K562 (cell line): ENCODE results near the gene CNKSR3. TPM values are rescaled to one million over a fixed set of nuclear protein-coding genes. Genes with fewer than 3 reads are reported as not detected.

Experiments used
- ADNP ChIP-seq: fragments of 200-800 bp; sonication (Bioruptor generic); IDR thresholded peaks from 2 replicates; pipeline ENCODE4 v1.6.1; 2016; ENCODE audit warnings: missing genetic modification characterization, missing compliant biosample characterization
- BRD9 ChIP-seq: fragments of 450-650 bp; IDR thresholded peaks from 2 replicates; pipeline ENCODE4 v1.6.1; 2018; ENCODE audit warnings: low read depth; ENCODE audit not compliant: partially characterized antibody
- CBX8 ChIP-seq: fragments of 200-600 bp; sonication (generic); IDR thresholded peaks from 2 replicates; pipeline ENCODE4 v1.6.1; 2012; ENCODE audit warnings: borderline replicate concordance, mixed run types, low read depth, mild to moderate bottlenecking, moderate library complexity, mixed read lengths, low read length, control low read depth, inconsistent platforms; ENCODE audit not compliant: poor library complexity, severe bottlenecking; ENCODE audit errors: extremely low read depth
- CCAR2 ChIP-seq: fragments of 200-400 bp; formaldehyde crosslinking; IDR thresholded peaks from 2 replicates; pipeline ENCODE4 v1.6.1; 2017; ENCODE audit warnings: mild to moderate bottlenecking, low read depth, low read length
- ETV5 ChIP-seq: sonication (generic); formaldehyde crosslinking; IDR thresholded peaks from 2 replicates; pipeline ENCODE4 v1.4.0; 2020; ENCODE audit warnings: low read depth, mild to moderate bottlenecking, missing genetic modification reagents
- FIP1L1 ChIP-seq: fragments of 200-400 bp; formaldehyde crosslinking; IDR thresholded peaks from 2 replicates; pipeline ENCODE4 v1.6.1; 2018; ENCODE audit warnings: mild to moderate bottlenecking, low read depth, low read length; ENCODE audit not compliant: poor library complexity, severe bottlenecking
- FOXK2 ChIP-seq, 2 experiments: fragments of 450-650 bp; IDR thresholded peaks in 1 of 2; conservative IDR thresholded peaks in 1 of 2; 2 replicates each; pipeline ENCODE4 v1.6.1; 2016; ENCODE audit warnings: low read depth in 2 of 2, mild to moderate bottlenecking in 1 of 2
- HSF4 ChIP-seq: fragments of 250-450 bp; sonication (Bioruptor Pico); IDR thresholded peaks from 2 replicates; pipeline ENCODE4 v2.1.2; 2022; ENCODE audit warnings: mild to moderate bottlenecking, moderate library complexity, borderline replicate concordance
- MECOM ChIP-seq: fragments of 250-450 bp; sonication (Bioruptor Pico); IDR thresholded peaks from 2 replicates; pipeline ENCODE4 v1.8.0; 2022; ENCODE audit warnings: inconsistent platforms
- MYBL2 ChIP-seq, 2 experiments: fragments of 450-650 bp in 1 of 2; sonication (generic) in 1 of 2; formaldehyde crosslinking in 1 of 2; IDR thresholded peaks; 2 replicates each; pipeline versions ENCODE4 v1.6.1 to v1.8.1; 2017 to 2022; ENCODE audit warnings: borderline replicate concordance in 1 of 2, inconsistent platforms in 1 of 2, low read depth in 1 of 2, mild to moderate bottlenecking in 1 of 2, missing genetic modification reagents in 1 of 2, moderate library complexity in 1 of 2
- POLR3G ChIP-seq: IDR thresholded peaks from 2 replicates; pipeline ENCODE4 v1.6.1; 2011; ENCODE audit not compliant: insufficient read length, insufficient replicate concordance; ENCODE audit errors: extremely low read depth
- RBM25 ChIP-seq: fragments of 200-400 bp; formaldehyde crosslinking; IDR thresholded peaks from 2 replicates; pipeline ENCODE4 v1.6.1; 2018; ENCODE audit warnings: low read length, low read depth, moderate library complexity; ENCODE audit not compliant: severe bottlenecking
- SREBF1 ChIP-seq: fragments of 150-350 bp; IDR thresholded peaks from 2 replicates; pipeline ENCODE4 v1.6.1; 2014; ENCODE audit warnings: antibody characterized with exemption, low read depth, low read length, borderline replicate concordance
- ZNF280A ChIP-seq: fragments of 450-650 bp; IDR thresholded peaks from 2 replicates; pipeline ENCODE4 v1.6.1; 2018; ENCODE audit warnings: mild to moderate bottlenecking, low read depth; ENCODE audit not compliant: partially characterized antibody
- polyA plus RNA-seq, 8 experiments: library from polyadenylated mRNA; depleted of rRNA in 4 of 8; stranded (reverse) in 5 of 8; unstranded in 3 of 8; fragments of >200 nt; fragmentation: Nextera tagmentation in 2 of 8; fragmentation: Illumina TruSeq in 1 of 8; extraction: Ambion mirVana in 2 of 8; extraction: Trizol in 1 of 8; gene quantifications; 2 replicates each; pipeline versions ENCODE4 v1.2.1 to v1.2.3, GENCODE V29; 2011 to 2014; ENCODE audit warnings: inconsistent platforms in 1 of 8, missing spikeins in 1 of 8
- total RNA-seq, 7 experiments: library from RNA; depleted of rRNA in 6 of 7; stranded (reverse); fragments of >200 nt in 6 of 7; fragmentation: Illumina TruSeq in 2 of 7; extraction: Trizol in 2 of 7; gene quantifications; 2 replicates each; pipeline versions ENCODE4 v1.2.1 to v1.2.3, GENCODE V29; 2011 to 2021; ENCODE audit warnings: low replicate concordance in 1 of 7
- TF ChIP-seq, protein P1 (sequence below): fragments of 250-450 bp; sonication (Bioruptor Pico); IDR thresholded peaks from 2 replicates; pipeline ENCODE4 v1.4.0; 2020
- TF ChIP-seq, protein P2 (sequence below): fragments of 250-450 bp; sonication (Bioruptor Pico); IDR thresholded peaks from 2 replicates; pipeline ENCODE4 v1.9.0; 2021; ENCODE audit warnings: mild to moderate bottlenecking, inconsistent platforms

CNKSR3 gene
- total and polyA plus RNA-seq, 9 of the 15 experiments (the other 6 are each of a cell fraction or from before 2014, with no cell fraction given): 4.5 to 29.6 (median 9.5) TPM

DNA sequence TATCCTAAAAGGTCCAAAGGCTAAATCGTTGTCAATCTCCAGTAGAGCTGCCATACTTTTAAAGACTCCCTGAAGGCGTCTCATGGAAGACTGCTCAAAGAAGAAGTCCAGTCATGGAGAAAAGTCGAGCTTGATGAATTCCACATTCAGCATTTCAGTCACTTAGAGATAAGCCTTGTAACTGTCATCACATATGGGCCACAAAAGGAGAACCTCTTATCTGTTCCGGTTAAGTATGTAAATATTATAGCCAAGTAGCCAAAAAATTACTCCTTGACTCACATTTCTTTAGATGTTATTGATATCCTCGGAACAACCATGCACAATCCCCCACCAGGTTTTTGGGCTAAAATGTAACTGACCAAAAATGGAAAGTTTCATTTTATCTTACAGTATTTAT, 9.8 kb upstream of the CNKSR3 start (continued):
- TF ChIP-seq, protein P1, sequence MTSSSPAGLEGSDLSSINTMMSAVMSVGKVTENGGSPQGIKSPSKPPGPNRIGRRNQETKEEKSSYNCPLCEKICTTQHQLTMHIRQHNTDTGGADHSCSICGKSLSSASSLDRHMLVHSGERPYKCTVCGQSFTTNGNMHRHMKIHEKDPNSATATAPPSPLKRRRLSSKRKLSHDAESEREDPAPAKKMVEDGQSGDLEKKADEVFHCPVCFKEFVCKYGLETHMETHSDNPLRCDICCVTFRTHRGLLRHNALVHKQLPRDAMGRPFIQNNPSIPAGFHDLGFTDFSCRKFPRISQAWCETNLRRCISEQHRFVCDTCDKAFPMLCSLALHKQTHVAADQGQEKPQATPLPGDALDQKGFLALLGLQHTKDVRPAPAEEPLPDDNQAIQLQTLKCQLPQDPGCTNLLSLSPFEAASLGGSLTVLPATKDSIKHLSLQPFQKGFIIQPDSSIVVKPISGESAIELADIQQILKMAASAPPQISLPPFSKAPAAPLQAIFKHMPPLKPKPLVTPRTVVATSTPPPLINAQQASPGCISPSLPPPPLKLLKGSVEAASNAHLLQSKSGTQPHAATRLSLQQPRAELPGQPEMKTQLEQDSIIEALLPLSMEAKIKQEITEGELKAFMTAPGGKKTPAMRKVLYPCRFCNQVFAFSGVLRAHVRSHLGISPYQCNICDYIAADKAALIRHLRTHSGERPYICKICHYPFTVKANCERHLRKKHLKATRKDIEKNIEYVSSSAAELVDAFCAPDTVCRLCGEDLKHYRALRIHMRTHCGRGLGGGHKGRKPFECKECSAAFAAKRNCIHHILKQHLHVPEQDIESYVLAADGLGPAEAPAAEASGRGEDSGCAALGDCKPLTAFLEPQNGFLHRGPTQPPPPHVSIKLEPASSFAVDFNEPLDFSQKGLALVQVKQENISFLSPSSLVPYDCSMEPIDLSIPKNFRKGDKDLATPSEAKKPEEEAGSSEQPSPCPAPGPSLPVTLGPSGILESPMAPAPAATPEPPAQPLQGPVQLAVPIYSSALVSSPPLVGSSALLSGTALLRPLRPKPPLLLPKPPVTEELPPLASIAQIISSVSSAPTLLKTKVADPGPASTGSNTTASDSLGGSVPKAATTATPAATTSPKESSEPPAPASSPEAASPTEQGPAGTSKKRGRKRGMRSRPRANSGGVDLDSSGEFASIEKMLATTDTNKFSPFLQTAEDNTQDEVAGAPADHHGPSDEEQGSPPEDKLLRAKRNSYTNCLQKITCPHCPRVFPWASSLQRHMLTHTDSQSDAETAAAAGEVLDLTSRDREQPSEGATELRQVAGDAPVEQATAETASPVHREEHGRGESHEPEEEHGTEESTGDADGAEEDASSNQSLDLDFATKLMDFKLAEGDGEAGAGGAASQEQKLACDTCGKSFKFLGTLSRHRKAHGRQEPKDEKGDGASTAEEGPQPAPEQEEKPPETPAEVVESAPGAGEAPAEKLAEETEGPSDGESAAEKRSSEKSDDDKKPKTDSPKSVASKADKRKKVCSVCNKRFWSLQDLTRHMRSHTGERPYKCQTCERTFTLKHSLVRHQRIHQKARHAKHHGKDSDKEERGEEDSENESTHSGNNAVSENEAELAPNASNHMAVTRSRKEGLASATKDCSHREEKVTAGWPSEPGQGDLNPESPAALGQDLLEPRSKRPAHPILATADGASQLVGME (CRISPR knock-in tag): no peak
- no peak for TF ChIP-seq MYBL2 (IDR thresholded peaks at IDR 0.05; ENCODE audit: low read depth)
- no peak for TF ChIP-seq MYBL2 (CRISPR knock-in tag; IDR thresholded peaks at IDR 0.05; ENCODE audit: borderline replicate concordance)
- no peak for TF ChIP-seq CBX8
- TF ChIP-seq, protein P2, sequence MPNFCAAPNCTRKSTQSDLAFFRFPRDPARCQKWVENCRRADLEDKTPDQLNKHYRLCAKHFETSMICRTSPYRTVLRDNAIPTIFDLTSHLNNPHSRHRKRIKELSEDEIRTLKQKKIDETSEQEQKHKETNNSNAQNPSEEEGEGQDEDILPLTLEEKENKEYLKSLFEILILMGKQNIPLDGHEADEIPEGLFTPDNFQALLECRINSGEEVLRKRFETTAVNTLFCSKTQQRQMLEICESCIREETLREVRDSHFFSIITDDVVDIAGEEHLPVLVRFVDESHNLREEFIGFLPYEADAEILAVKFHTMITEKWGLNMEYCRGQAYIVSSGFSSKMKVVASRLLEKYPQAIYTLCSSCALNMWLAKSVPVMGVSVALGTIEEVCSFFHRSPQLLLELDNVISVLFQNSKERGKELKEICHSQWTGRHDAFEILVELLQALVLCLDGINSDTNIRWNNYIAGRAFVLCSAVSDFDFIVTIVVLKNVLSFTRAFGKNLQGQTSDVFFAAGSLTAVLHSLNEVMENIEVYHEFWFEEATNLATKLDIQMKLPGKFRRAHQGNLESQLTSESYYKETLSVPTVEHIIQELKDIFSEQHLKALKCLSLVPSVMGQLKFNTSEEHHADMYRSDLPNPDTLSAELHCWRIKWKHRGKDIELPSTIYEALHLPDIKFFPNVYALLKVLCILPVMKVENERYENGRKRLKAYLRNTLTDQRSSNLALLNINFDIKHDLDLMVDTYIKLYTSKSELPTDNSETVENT (CRISPR knock-in tag): no peak
- TF ChIP-seq ZNF280A: no peak
- TF ChIP-seq FIP1L1: no peak
- TF ChIP-seq MECOM (CRISPR knock-in tag): no peak
- peak in 1 of 2 experiments; percentile 32; a peak in 1 of 4 replicates for TF ChIP-seq FOXK2 (conservative IDR thresholded peaks at IDR 0.05 in 1 of 2, IDR thresholded peaks at IDR 0.05 in 1 of 2; ENCODE audit: low read depth in 2 of 2)
- peak; percentile 56; the same call in 1 of the 2 replicates for TF ChIP-seq ADNP (tag)
- no peak for TF ChIP-seq BRD9
- no peak for TF ChIP-seq RBM25
- TF ChIP-seq ETV5 (CRISPR knock-in tag): 0 out of 2 replicates have a peak, but pooled peaks have one; percentile 48
- TF ChIP-seq POLR3G: no peak
- no peak for TF ChIP-seq HSF4 (CRISPR knock-in tag)
- no peak for TF ChIP-seq SREBF1
- TF ChIP-seq CCAR2: no peak
